Upper lobe of right lung (tissue), 1 donor: ENCODE measurements around the gene CD164L2. TPM values are rescaled to one million over a fixed set of nuclear protein-coding genes. Genes with fewer than 3 reads are reported as not detected.
A peak's percentile ranks its signal among the peaks of the same experiment; 100 is the strongest.
"Not testable (repeated sequence)": the region's sequence is repeated elsewhere in the genome, so short reads cannot be mapped to it uniquely, and the experiment has no call there.

ENCODE experiments used
- ATAC-seq: fragments of 200-7000 bp; cut with Tn5 transposase; one replicate; pipeline ENCODE4 v1.9.1; 2020; ENCODE audit warnings: mild to moderate bottlenecking, moderate library complexity
- DNase-seq: peaks from one replicate; pipeline ENCODE4 v3.0.0-alpha.2; 2020
- H3K27ac ChIP-seq: fragments of 200-600 bp; one replicate; pipeline ENCODE4 v1.8.0; 2022
- H3K27me3 ChIP-seq: fragments of 200-600 bp; one replicate; pipeline ENCODE4 v1.8.0; 2022; ENCODE audit warnings: mild to moderate bottlenecking
- H3K36me3 ChIP-seq: fragments of 200-600 bp; one replicate; pipeline ENCODE4 v1.8.0; 2022
- H3K4me1 ChIP-seq: fragments of 200-600 bp; one replicate; pipeline ENCODE4 v1.8.0; 2022
- H3K4me3 ChIP-seq: fragments of 200-600 bp; one replicate; pipeline ENCODE4 v1.8.0; 2022; ENCODE audit warnings: mild to moderate bottlenecking
- H3K9me3 ChIP-seq: fragments of 200-600 bp; one replicate; pipeline ENCODE4 v1.8.0; 2022
- CTCF ChIP-seq: fragments of 200-600 bp; IDR thresholded peaks from one replicate; pipeline ENCODE4 v1.8.0; 2022; ENCODE audit warnings: antibody characterized with exemption
- intact Hi-C: fragments of 100-400 bp; cut with DNase I; formaldehyde crosslinking; loops from one replicate; pipeline ENCODE4 v1.11.0; 2022
- total RNA-seq: library from RNA; stranded (reverse); fragmentation: NEBNext Ultra II Directional; extraction: Animal tissue kit (Norgen Biotek cat#: 25700); gene quantifications from one replicate; pipeline ENCODE4 v1.2.1, GENCODE V29; 2021
- donor health status: DM: no; HTN: yes; CAD: no; lungs with severe emphysema.

CD164L2 gene
- total RNA-seq, 1 donor from 2014 or later = 1.2 TPM

GRCh38 chr1:27410709-27411108 is 27.6 kb upstream of the CD164L2 start:
- DNase-seq = no peak
- intact Hi-C loops = no loop called here
- TF ChIP-seq CTCF = no peak
- Histone ChIP-seq H3K27me3 (no peaks in the 10 kb centered on the region), H3K9me3 (no peaks in the 10 kb centered on the region), H3K4me1 (peaks cover 10% of the 10 kb centered on the region), H3K36me3 (peaks cover 97% of the 10 kb centered on the region), H3K27ac (no peak overlapping the region), H3K4me3 (no peak overlapping the region)
- no peak for ATAC-seq

- peaks cover 87% of the 10 kb centered on the region for H3K36me3 ChIP-seq
- no peaks in the 10 kb centered on the region for H3K27me3 ChIP-seq
- H3K4me3 ChIP-seq = no peak overlapping the region
- H3K27ac ChIP-seq = no peak overlapping the region
- H3K9me3 ChIP-seq = no peaks in the 10 kb centered on the region
- ATAC-seq (no peak), DNase-seq (no peak)
- intact Hi-C loops = no loop called here
- TF ChIP-seq CTCF = no peak
- peaks cover 19% of the 10 kb centered on the region for H3K4me1 ChIP-seq
Measured at GRCh38 chr1:27409669-27410068, 26.5 kb upstream of the CD164L2 start.

GRCh38 chr1:27408151-27408550 is 25.0 kb upstream of the CD164L2 start:
- Histone ChIP-seq H3K9me3 (no peaks in the 10 kb centered on the region), H3K4me1 (peaks cover 33% of the 10 kb centered on the region), H3K36me3 (peaks cover 72% of the 10 kb centered on the region), H3K27ac (no peak overlapping the region), H3K4me3 (no peak overlapping the region), H3K27me3 (no peaks in the 10 kb centered on the region)
- ATAC-seq (no peak), DNase-seq (no peak)
- intact Hi-C loops = no loop called here
- no peak for TF ChIP-seq CTCF

GRCh38 chr1:27406791-27407190 is 23.7 kb upstream of the CD164L2 start:
- not testable (repeated sequence) for H3K27ac ChIP-seq
- H3K36me3 ChIP-seq = peaks cover 58% of the 10 kb centered on the region

GRCh38 chr1:27406362-27406680 is 23.2 kb upstream of the CD164L2 start:
- Histone ChIP-seq H3K27me3 (no peaks in the 10 kb centered on the region), H3K27ac (peak overlapping the region; percentile 75), H3K9me3 (no peaks in the 10 kb centered on the region), H3K36me3 (peaks cover 54% of the 10 kb centered on the region), H3K4me1 (peaks cover 51% of the 10 kb centered on the region), H3K4me3 (no peak overlapping the region)
- no peak for TF ChIP-seq CTCF
- intact Hi-C loops = no loop called here
- ATAC-seq (no peak), DNase-seq (no peak)

More at GRCh38 chr1:27406791-27407190, 23.7 kb upstream of the CD164L2 start:
- H3K27me3 ChIP-seq, DNase-seq, H3K4me3 ChIP-seq, intact Hi-C loops, ATAC-seq, H3K9me3 ChIP-seq: not testable (repeated sequence)
- H3K4me1 ChIP-seq = peaks cover 46% of the 10 kb centered on the region

- ATAC-seq, intact Hi-C loops, H3K9me3 ChIP-seq, H3K27me3 ChIP-seq, H3K4me3 ChIP-seq, DNase-seq: not testable (repeated sequence)
- Histone ChIP-seq H3K36me3 (peaks cover 48% of the 10 kb centered on the region), H3K27ac (peak overlapping the region; percentile 75), H3K4me1 (peaks cover 54% of the 10 kb centered on the region)
Measured at GRCh38 chr1:27405598-27406361, 22.6 kb upstream of the CD164L2 start.

GRCh38 chr1:27405074-27405473 is 21.9 kb upstream of the CD164L2 start:
- H3K27ac ChIP-seq = peak overlapping the region; percentile 75
- intact Hi-C loops = no loop called here
- no peaks in the 10 kb centered on the region for H3K9me3 ChIP-seq
- H3K36me3 ChIP-seq = peaks cover 41% of the 10 kb centered on the region
- no peak for TF ChIP-seq CTCF
- DNase-seq = no peak
- no peak for ATAC-seq
- no peaks in the 10 kb centered on the region for H3K27me3 ChIP-seq
- peaks cover 54% of the 10 kb centered on the region for H3K4me1 ChIP-seq
- no peak overlapping the region for H3K4me3 ChIP-seq
